Mesothelial cell of epicardium (in vitro differentiated cells): ENCODE results near the gene LBH. TPM values are rescaled to one million over a fixed set of nuclear protein-coding genes. Genes with fewer than 3 reads are reported as not detected.

Experiments
- DNase-seq, 2 experiments: peaks; one replicate each; pipeline ENCODE4 v3.0.0; 2021; ENCODE audit warnings: low spot score in 2 of 2; ENCODE audit not compliant: unreplicated experiment in 2 of 2
- H3K27ac Mint-ChIP-seq: 2 replicates; pipeline ENCODE4 v1.8.0; 2021; ENCODE audit warnings: mixed read lengths
- H3K27me3 Mint-ChIP-seq: 2 replicates; pipeline ENCODE4 v1.8.0; 2021; ENCODE audit warnings: low read depth, mixed read lengths
- H3K36me3 Mint-ChIP-seq: 2 replicates; pipeline ENCODE4 v1.8.0; 2021; ENCODE audit warnings: mixed read lengths
- H3K4me1 Mint-ChIP-seq: 2 replicates; pipeline ENCODE4 v1.8.0; 2021; ENCODE audit warnings: mixed read lengths
- H3K4me3 Mint-ChIP-seq: 2 replicates; pipeline ENCODE4 v1.8.0; 2021; ENCODE audit warnings: mild to moderate bottlenecking, moderate library complexity, mixed read lengths
- H3K9me3 Mint-ChIP-seq: 2 replicates; pipeline ENCODE4 v1.8.0; 2021; ENCODE audit warnings: mixed read lengths
- total RNA-seq: library from RNA; stranded (reverse); gene quantifications from 3 replicates; pipeline ENCODE4 v1.2.1, GENCODE V29; 2021
- TF ChIP-seq, protein P1 (sequence below): fragments of 200-600 bp; sonication (generic); IDR thresholded peaks from one replicate; pipeline ENCODE4 v1.5.0; 2021; ENCODE audit warnings: antibody characterized with exemption; ENCODE audit not compliant: unreplicated experiment

The LBH gene
- total RNA-seq, 1 donor from 2014 or later, result 44.5 TPM

DNA sequence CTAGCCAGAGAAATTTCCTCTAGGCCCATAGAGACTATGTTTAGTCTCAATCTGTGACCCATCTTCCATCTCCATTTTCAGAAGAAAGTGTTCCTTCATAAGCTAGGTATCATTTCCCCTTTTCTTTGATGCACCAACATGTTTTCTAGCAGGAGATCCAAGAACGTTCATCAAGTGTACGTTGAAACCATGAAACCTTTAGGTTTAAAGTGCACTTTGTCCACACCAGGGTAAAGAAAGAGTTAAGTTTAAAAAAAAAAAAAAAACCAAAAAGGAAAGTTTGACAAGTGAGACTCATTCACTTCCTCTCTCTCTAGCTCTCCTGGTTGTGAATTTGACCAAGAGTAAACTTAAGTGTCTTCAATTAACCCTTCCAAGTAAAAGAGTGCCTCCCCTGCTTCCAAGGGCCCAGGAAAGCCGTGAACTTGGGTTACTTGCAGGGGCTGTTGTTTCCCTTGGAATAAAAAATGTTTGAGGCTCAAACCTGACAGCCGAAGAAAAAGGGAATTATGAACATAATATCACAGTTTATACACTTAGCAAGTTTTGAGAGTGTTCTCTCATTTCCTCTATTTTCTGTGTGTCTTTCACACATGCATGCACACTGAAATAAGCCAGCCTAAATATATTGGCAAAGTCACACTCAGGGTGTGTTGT, 56.7 kb downstream of the LBH start:
- TF ChIP-seq, protein P1, sequence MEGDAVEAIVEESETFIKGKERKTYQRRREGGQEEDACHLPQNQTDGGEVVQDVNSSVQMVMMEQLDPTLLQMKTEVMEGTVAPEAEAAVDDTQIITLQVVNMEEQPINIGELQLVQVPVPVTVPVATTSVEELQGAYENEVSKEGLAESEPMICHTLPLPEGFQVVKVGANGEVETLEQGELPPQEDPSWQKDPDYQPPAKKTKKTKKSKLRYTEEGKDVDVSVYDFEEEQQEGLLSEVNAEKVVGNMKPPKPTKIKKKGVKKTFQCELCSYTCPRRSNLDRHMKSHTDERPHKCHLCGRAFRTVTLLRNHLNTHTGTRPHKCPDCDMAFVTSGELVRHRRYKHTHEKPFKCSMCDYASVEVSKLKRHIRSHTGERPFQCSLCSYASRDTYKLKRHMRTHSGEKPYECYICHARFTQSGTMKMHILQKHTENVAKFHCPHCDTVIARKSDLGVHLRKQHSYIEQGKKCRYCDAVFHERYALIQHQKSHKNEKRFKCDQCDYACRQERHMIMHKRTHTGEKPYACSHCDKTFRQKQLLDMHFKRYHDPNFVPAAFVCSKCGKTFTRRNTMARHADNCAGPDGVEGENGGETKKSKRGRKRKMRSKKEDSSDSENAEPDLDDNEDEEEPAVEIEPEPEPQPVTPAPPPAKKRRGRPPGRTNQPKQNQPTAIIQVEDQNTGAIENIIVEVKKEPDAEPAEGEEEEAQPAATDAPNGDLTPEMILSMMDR, result no peak
- Mint-ChIP-seq H3K4me3 (no peak overlapping the region), H3K27ac (peak overlapping the region; percentile 2), H3K27me3 (no peaks in the 10 kb centered on the region), H3K36me3 (no peaks in the 10 kb centered on the region), H3K9me3 (no peaks in the 10 kb centered on the region), H3K4me1 (peaks cover 33% of the 10 kb centered on the region)
- DNase-seq, result no peak

DNA sequence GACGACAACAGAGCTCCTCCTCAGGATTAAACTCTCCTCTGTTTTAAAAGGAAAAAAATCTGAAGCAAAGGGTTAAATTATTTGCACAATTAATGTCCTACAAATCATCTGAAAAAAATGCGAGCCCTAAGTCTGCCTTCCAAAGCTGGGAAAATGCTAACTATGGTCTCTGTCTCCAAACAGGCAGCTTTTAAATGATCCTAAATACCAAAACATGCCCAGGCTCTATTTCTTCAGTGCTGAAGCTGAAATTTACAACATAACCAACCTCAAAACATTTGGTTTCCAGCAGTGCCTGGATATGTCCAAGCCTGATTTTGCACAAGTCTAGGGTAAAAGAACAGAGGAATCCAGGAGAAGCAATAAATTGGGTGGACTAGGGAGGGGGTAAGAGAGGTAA, 57.2 kb downstream of the LBH start:
- H3K27me3 Mint-ChIP-seq, result no peaks in the 10 kb centered on the region
- no peak overlapping the region for H3K4me3 Mint-ChIP-seq
- H3K27ac Mint-ChIP-seq, result peak overlapping the region; percentile 72
- TF ChIP-seq, protein P1, result no peak
- peaks cover 33% of the 10 kb centered on the region for H3K4me1 Mint-ChIP-seq
- no peaks in the 10 kb centered on the region for H3K9me3 Mint-ChIP-seq
- no peaks in the 10 kb centered on the region for H3K36me3 Mint-ChIP-seq
- no peak for DNase-seq

DNA sequence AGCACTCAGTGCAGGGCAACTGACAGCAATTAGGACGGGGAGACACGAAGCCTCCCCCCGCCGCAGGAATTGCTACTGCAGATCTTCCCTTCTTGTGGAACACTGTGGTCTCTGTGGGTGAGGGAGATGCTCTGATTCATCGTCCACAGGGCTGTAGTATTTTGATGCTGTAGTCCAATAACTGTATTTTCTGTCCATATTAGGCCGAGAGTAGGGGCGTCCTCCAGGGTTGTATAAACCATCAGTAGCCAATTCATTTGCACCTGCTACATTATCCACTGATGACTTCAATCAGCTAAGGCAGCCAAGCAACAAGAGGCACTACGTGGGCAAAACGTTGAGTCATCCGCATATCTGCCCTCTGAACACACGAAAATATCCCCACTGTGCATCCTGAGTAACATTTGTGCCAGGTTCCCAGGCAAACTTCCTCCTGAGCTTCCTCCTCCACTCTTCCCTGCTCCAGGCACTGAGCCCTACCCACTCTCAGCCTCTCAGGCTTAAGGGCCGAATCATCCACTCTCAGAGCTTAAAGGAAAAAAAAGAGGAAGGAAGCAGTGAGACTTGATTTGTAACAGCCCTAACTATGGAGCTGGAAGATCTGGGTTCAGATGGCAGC, 62.1 kb downstream of the LBH start:
- peaks cover 6% of the 10 kb centered on the region for H3K9me3 Mint-ChIP-seq
- no peak overlapping the region for H3K27ac Mint-ChIP-seq
- no peaks in the 10 kb centered on the region for H3K27me3 Mint-ChIP-seq
- no peaks in the 10 kb centered on the region for H3K36me3 Mint-ChIP-seq
- TF ChIP-seq, protein P1, result no peak
- peaks cover 18% of the 10 kb centered on the region for H3K4me1 Mint-ChIP-seq
- no peak for DNase-seq
- no peak overlapping the region for H3K4me3 Mint-ChIP-seq

DNA sequence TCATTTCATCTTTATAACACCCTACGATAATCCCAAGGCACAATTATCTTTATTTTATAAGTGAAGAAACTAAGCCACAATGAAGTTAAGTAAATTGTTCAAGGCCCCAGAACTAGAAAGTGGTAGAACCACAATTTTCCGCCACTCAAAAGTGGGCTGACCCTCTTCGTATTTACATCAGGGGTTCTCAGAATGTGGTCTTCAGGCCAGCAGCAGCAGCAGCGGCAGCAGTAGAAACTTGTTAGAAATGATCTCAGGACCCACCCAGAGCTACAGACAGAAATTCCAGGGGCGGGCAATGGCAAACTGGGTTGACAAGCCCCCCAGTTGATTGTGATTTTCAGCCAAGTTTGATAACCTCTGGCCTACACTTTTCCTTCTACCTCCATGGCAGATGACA, 62.8 kb downstream of the LBH start:
- no peak for DNase-seq
- Mint-ChIP-seq H3K9me3 (peaks cover 7% of the 10 kb centered on the region), H3K4me3 (no peak overlapping the region), H3K4me1 (peaks cover 10% of the 10 kb centered on the region), H3K36me3 (no peaks in the 10 kb centered on the region), H3K27me3 (no peaks in the 10 kb centered on the region), H3K27ac (no peak overlapping the region)
- TF ChIP-seq, protein P1, result no peak

DNA sequence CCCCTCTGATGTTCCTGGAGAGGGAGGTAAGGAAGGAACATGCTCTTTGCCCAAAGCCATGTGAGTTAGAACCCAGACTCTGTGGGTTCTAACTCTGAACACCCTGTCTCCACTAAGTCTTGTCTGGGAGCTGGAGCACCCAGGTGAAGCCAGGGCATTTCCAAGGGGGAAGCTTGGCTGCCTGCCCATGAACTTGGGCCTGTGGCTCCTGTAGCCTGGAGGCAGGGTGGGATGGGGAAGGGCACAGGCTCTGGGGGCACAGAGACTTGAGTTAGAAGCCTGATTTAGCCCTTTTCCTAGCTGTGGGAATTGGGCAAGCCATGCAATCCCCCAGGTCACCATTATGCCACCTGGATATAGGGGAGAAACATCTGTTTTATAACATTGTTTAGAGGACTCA, 65.2 kb downstream of the LBH start:
- H3K9me3 Mint-ChIP-seq, result peaks cover 11% of the 10 kb centered on the region

More for the DNA sequence above, 65.2 kb downstream of the LBH start:
- H3K36me3 Mint-ChIP-seq, result no peaks in the 10 kb centered on the region
- H3K4me3 Mint-ChIP-seq, result no peak overlapping the region
- H3K4me1 Mint-ChIP-seq, result peaks cover 17% of the 10 kb centered on the region
- no peak overlapping the region for H3K27ac Mint-ChIP-seq
- TF ChIP-seq, protein P1, result no peak
- H3K27me3 Mint-ChIP-seq, result no peaks in the 10 kb centered on the region
- no peak for DNase-seq
